DMS79 (cell line): ENCODE measurements around the gene FRMPD1.
A peak's percentile ranks its signal among the peaks of the same experiment; 100 is the strongest.

Source experiments
- DNase-seq: peaks from one replicate; lab custom pipeline; 2025; lab: John Stamatoyannopoulos, UW

The FRMPD1 gene

GRCh38 chr9:37678789-37679273, 28.1 kb downstream of the FRMPD1 start:
- DNase-seq = no peak

- DNase-seq = no peak
These were observed 29.1 kb downstream of the FRMPD1 start for GRCh38 chr9:37679649-37680402.

GRCh38 chr9:37682951-37683350, 32.2 kb downstream of the FRMPD1 start:
- DNase-seq = no peak

GRCh38 chr9:37683531-37684371, 33.0 kb downstream of the FRMPD1 start:
- DNase-seq = no peak

GRCh38 chr9:37692622-37693221, 42.0 kb downstream of the FRMPD1 start:
- no peak for DNase-seq

- DNase-seq = no peak
These were observed 42.5 kb downstream of the FRMPD1 start for GRCh38 chr9:37693260-37693659.

GRCh38 chr9:37694355-37694754, 43.6 kb downstream of the FRMPD1 start:
- DNase-seq = no peak

GRCh38 chr9:37696528-37696927, 45.8 kb downstream of the FRMPD1 start:
- no peak for DNase-seq

- DNase-seq = no peak
These were observed 49.4 kb downstream of the FRMPD1 start for GRCh38 chr9:37700131-37700530.

GRCh38 chr9:37700900-37701299, 50.1 kb downstream of the FRMPD1 start:
- DNase-seq = no peak

- no peak for DNase-seq
These were observed 55.0 kb downstream of the FRMPD1 start for GRCh38 chr9:37705787-37706186.

- no peak for DNase-seq
These were observed 55.5 kb downstream of the FRMPD1 start for GRCh38 chr9:37706290-37706689.

- no peak for DNase-seq
These were observed 57.0 kb downstream of the FRMPD1 start for GRCh38 chr9:37707748-37708147.

GRCh38 chr9:37710046-37710445, 59.3 kb downstream of the FRMPD1 start:
- no peak for DNase-seq

GRCh38 chr9:37715260-37715659, 64.5 kb downstream of the FRMPD1 start:
- DNase-seq = no peak

GRCh38 chr9:37715991-37716505, 65.3 kb downstream of the FRMPD1 start:
- no peak for DNase-seq

- DNase-seq = no peak
These were observed 68.8 kb downstream of the FRMPD1 start for GRCh38 chr9:37719526-37719925.

GRCh38 chr9:37727013-37727412, 76.3 kb downstream of the FRMPD1 start:
- peak; percentile 13 for DNase-seq

GRCh38 chr9:37729499-37729898, 78.7 kb downstream of the FRMPD1 start:
- DNase-seq = no peak

- DNase-seq = no peak
These were observed 79.5 kb downstream of the FRMPD1 start for GRCh38 chr9:37730256-37730655.

- DNase-seq = no peak
These were observed 80.1 kb downstream of the FRMPD1 start for GRCh38 chr9:37730839-37731238.

- DNase-seq = no peak
These were observed 81.5 kb downstream of the FRMPD1 start for GRCh38 chr9:37732086-37732741.
